GM21529 (cell line): ENCODE data around the gene IL1RAPL1.

Experiments
- ATAC-seq: cut with Tn5 transposase; IDR thresholded peaks from one replicate; pipeline ENCODE4 v1.9.1; 2021; ENCODE audit not compliant: unreplicated experiment

The IL1RAPL1 gene

GRCh38 chrX:29851857-29852605 is 1264.8 kb downstream of the IL1RAPL1 start:
- no peak for ATAC-seq

- no peak for ATAC-seq
Measured at GRCh38 chrX:29852767-29853166, 1265.5 kb downstream of the IL1RAPL1 start.

- no peak for ATAC-seq
Measured at GRCh38 chrX:29858714-29859113, 1271.5 kb downstream of the IL1RAPL1 start.

GRCh38 chrX:29862126-29862677 is 1275.0 kb downstream of the IL1RAPL1 start:
- ATAC-seq, result no peak

GRCh38 chrX:29867971-29868370 is 1280.7 kb downstream of the IL1RAPL1 start:
- no peak for ATAC-seq

GRCh38 chrX:29869837-29870236 is 1282.6 kb downstream of the IL1RAPL1 start:
- no peak for ATAC-seq

GRCh38 chrX:29870608-29871007 is 1283.4 kb downstream of the IL1RAPL1 start:
- ATAC-seq, result no peak

GRCh38 chrX:29872831-29873230 is 1285.6 kb downstream of the IL1RAPL1 start:
- no peak for ATAC-seq

- ATAC-seq, result no peak
Measured at GRCh38 chrX:29876733-29877132, 1289.5 kb downstream of the IL1RAPL1 start.

GRCh38 chrX:29880977-29881376 is 1293.7 kb downstream of the IL1RAPL1 start:
- no peak for ATAC-seq

- ATAC-seq, result no peak
Measured at GRCh38 chrX:29890004-29890403, 1302.8 kb downstream of the IL1RAPL1 start.

GRCh38 chrX:29890646-29891200 is 1303.5 kb downstream of the IL1RAPL1 start:
- ATAC-seq, result no peak

- no peak for ATAC-seq
Measured at GRCh38 chrX:29902004-29902403, 1314.8 kb downstream of the IL1RAPL1 start.

- no peak for ATAC-seq
Measured at GRCh38 chrX:29903360-29903759, 1316.1 kb downstream of the IL1RAPL1 start.

GRCh38 chrX:29911673-29912072 is 1324.4 kb downstream of the IL1RAPL1 start:
- ATAC-seq, result peak; percentile 55

- no peak for ATAC-seq
Measured at GRCh38 chrX:29913647-29914046, 1326.4 kb downstream of the IL1RAPL1 start.

GRCh38 chrX:29922607-29923006 is 1335.4 kb downstream of the IL1RAPL1 start:
- ATAC-seq, result no peak

- ATAC-seq, result no peak
Measured at GRCh38 chrX:29926056-29926455, 1338.8 kb downstream of the IL1RAPL1 start.

GRCh38 chrX:29926659-29927058 is 1339.4 kb downstream of the IL1RAPL1 start:
- no peak for ATAC-seq

- no peak for ATAC-seq
Measured at GRCh38 chrX:29935455-29935854, 1348.2 kb downstream of the IL1RAPL1 start.

- no peak for ATAC-seq
Measured at GRCh38 chrX:29940750-29941149, 1353.5 kb downstream of the IL1RAPL1 start.

- no peak for ATAC-seq
Measured at GRCh38 chrX:29941287-29941686, 1354.0 kb downstream of the IL1RAPL1 start.
